GM12878 (cell line): ENCODE results near the gene CDK7. TPM values are rescaled to one million over a fixed set of nuclear protein-coding genes. Genes with fewer than 3 reads are reported as not detected.

Experiments used
- ATAC-seq: fragments of 200-7000 bp; cut with Tn5 transposase; 3 replicates; pipeline ENCODE4 v1.9.1; 2020; ENCODE audit warnings: mild to moderate bottlenecking, moderate library complexity
- BruUV-seq: library from RNA; stranded (reverse); fragments of 400-500 nt; replicated peaks from 2 replicates; lab custom pipeline; 2021; lab: Mats Ljungman, UMichigan
- CTCF ChIA-PET: fragments of 300-600 bp; sonication (Branson Sonifier 250); formaldehyde crosslinking; extraction: SDS; loops from one replicate; lab custom pipeline; 2021; ENCODE audit warnings: inconsistent platforms; lab: Yijun Ruan, JAX
- POLR2A ChIA-PET: fragments of 350-600 bp; formaldehyde crosslinking; extraction: SDS; loops from one replicate; lab custom pipeline; 2021; ENCODE audit warnings: inconsistent platforms; lab: Charles Lee
- RAD21 ChIA-PET: fragments of 300-600 bp; sonication (Branson Sonifier 250); formaldehyde crosslinking; loops from one replicate; lab custom pipeline; 2023; ENCODE audit warnings: antibody characterized with exemption; ENCODE audit not compliant: unreplicated experiment; lab: Charles Lee
- SMC1A ChIA-PET: fragments of 300-600 bp; sonication (Branson Sonifier 250); formaldehyde crosslinking; loops from one replicate; lab custom pipeline; 2023; ENCODE audit not compliant: unreplicated experiment, uncharacterized antibody; lab: Charles Lee
- DNase-seq: peaks from one replicate; pipeline ENCODE4 v3.0.0-alpha.2; 2011; ENCODE audit warnings: low read depth, low spot score
- FAIRE-seq: peaks from 3 replicates; lab custom pipeline; 2011; peaks lifted over from hg19 to GRCh38; lab: Jason Lieb, UNC
- H2AFZ ChIP-seq: 2 replicates; pipeline ENCODE4 v1.6.0; 2011; ENCODE audit warnings: low read depth, low read length, control low read depth; ENCODE audit not compliant: control insufficient read depth
- H3K27ac ChIP-seq: 2 replicates; pipeline ENCODE4 v1.5.1; 2011; ENCODE audit warnings: control low read depth; ENCODE audit not compliant: control insufficient read depth, insufficient read depth
- H3K27me3 ChIP-seq, 2 experiments: replicated peaks in 1 of 2; 2 replicates each; pipeline versions ENCODE4 v1.6.0 to v1.6.1; 2011; ENCODE audit warnings: low read length in 1 of 2; ENCODE audit not compliant: control insufficient read depth in 2 of 2, insufficient read depth in 2 of 2
- H3K36me3 ChIP-seq, 2 experiments: 2 replicates each; pipeline ENCODE4 v1.5.1; 2011; ENCODE audit warnings: low read length in 1 of 2; ENCODE audit not compliant: control insufficient read depth in 2 of 2, insufficient read depth in 2 of 2
- H3K4me1 ChIP-seq: 2 replicates; pipeline ENCODE4 v1.6.1; 2011; ENCODE audit warnings: mild to moderate bottlenecking, low read length, moderate library complexity, mixed read lengths; ENCODE audit not compliant: control insufficient read depth, insufficient read depth
- H3K4me2 ChIP-seq: 2 replicates; pipeline ENCODE4 v1.6.0; 2011; ENCODE audit warnings: control low read depth; ENCODE audit not compliant: control insufficient read depth, insufficient read depth
- H3K4me3 ChIP-seq: fragments of 200-600 bp; sonication (generic); 2 replicates; pipeline ENCODE4 v1.5.1; 2016
- H3K79me2 ChIP-seq: 2 replicates; pipeline ENCODE4 v1.6.0; 2011; ENCODE audit warnings: low read length; ENCODE audit not compliant: control insufficient read depth, insufficient read depth
- H3K9ac ChIP-seq: 2 replicates; pipeline ENCODE4 v1.8.0; 2011; ENCODE audit warnings: low read length, control low read depth, mixed read lengths; ENCODE audit not compliant: control insufficient read depth, insufficient read depth
- H3K9me3 ChIP-seq: replicated peaks from 3 replicates; pipeline ENCODE4 v1.5.1; 2011; ENCODE audit warnings: mild to moderate bottlenecking, low read length; ENCODE audit not compliant: control insufficient read depth, insufficient read depth
- H4K20me1 ChIP-seq: 2 replicates; pipeline ENCODE4 v1.6.0; 2011; ENCODE audit not compliant: control insufficient read depth, insufficient read depth
- CHD2 ChIP-seq: IDR thresholded peaks from 2 replicates; pipeline ENCODE4 v1.6.1; 2011; ENCODE audit warnings: low read depth, low read length, improper control_type of control experiment, borderline replicate concordance
- EGR1 ChIP-seq, 2 experiments: IDR thresholded peaks; 1 replicate in 1 of 2; 2 replicates in 1 of 2; pipeline ENCODE4 v1.6.1; 2011 to 2012; ENCODE audit warnings: low read depth in 2 of 2, low read length in 2 of 2, borderline replicate concordance in 1 of 2, mild to moderate bottlenecking in 1 of 2, moderate library complexity in 1 of 2
- ESRRA ChIP-seq: IDR thresholded peaks from 2 replicates; pipeline ENCODE4 v1.6.1; 2012; ENCODE audit warnings: mild to moderate bottlenecking, low read length, improper control_type of control experiment
- HCFC1 ChIP-seq: fragments of 150-350 bp; IDR thresholded peaks from 2 replicates; pipeline ENCODE4 v1.6.1; 2014; ENCODE audit warnings: low read length
- MTA3 ChIP-seq: IDR thresholded peaks from 2 replicates; pipeline ENCODE4 v1.6.1; 2012; ENCODE audit warnings: low read length, inconsistent platforms, borderline replicate concordance
- NFXL1 ChIP-seq: fragments of 450-650 bp; IDR thresholded peaks from 2 replicates; pipeline ENCODE4 v1.6.1; 2017; ENCODE audit warnings: antibody characterized with exemption, mild to moderate bottlenecking, borderline replicate concordance
- NR2F1 ChIP-seq: fragments of 450-650 bp; conservative IDR thresholded peaks from 2 replicates; pipeline ENCODE4 v1.6.1; 2017; ENCODE audit warnings: mild to moderate bottlenecking
- RAD51 ChIP-seq: fragments of 450-650 bp; IDR thresholded peaks from 2 replicates; pipeline ENCODE4 v1.6.1; 2016; ENCODE audit warnings: moderate library complexity, mild to moderate bottlenecking, inconsistent platforms
- RB1 ChIP-seq: fragments of 450-650 bp; formaldehyde crosslinking; IDR thresholded peaks from 2 replicates; pipeline ENCODE4 v1.6.1; 2017; ENCODE audit warnings: mild to moderate bottlenecking, borderline replicate concordance
- RELB ChIP-seq: fragments of 450-650 bp; IDR thresholded peaks from 2 replicates; pipeline ENCODE4 v1.6.1; 2017; ENCODE audit warnings: low read depth, mild to moderate bottlenecking, moderate library complexity
- RFX5 ChIP-seq: IDR thresholded peaks from 2 replicates; pipeline ENCODE4 v1.6.1; 2011; ENCODE audit warnings: low read depth, low read length, improper control_type of control experiment
- SIN3A ChIP-seq: IDR thresholded peaks from 2 replicates; pipeline ENCODE4 v1.6.1; 2012; ENCODE audit warnings: low read depth, low read length, improper control_type of control experiment
- SIX5 ChIP-seq: IDR thresholded peaks from 2 replicates; pipeline ENCODE4 v1.6.1; 2011; ENCODE audit warnings: mild to moderate bottlenecking, low read depth, low read length, moderate library complexity; ENCODE audit not compliant: severe bottlenecking
- SMARCA5 ChIP-seq: fragments of 450-650 bp; IDR thresholded peaks from 2 replicates; pipeline ENCODE4 v1.6.1; 2017; ENCODE audit warnings: mild to moderate bottlenecking
- YY1 ChIP-seq: IDR thresholded peaks from 2 replicates; pipeline ENCODE4 v1.6.1; 2011; ENCODE audit warnings: low read depth, mild to moderate bottlenecking, low read length
- ZBTB33 ChIP-seq: fragments of 450-650 bp; IDR thresholded peaks from 2 replicates; pipeline ENCODE4 v1.6.1; 2017; ENCODE audit warnings: mild to moderate bottlenecking
- WGBS: methylation state at CpG from one replicate; pipeline ENCODE4 v1.1.6; 2016; ENCODE audit warnings: low lambda C conversion rate; ENCODE audit not compliant: insufficient replicate concordance, insufficient coverage; ENCODE audit errors: missing lambda C conversion rate; 5-methylcytosine and 5-hydroxymethylcytosine counted together
- in situ Hi-C: fragments of 300-500 bp; cut with MboI; formaldehyde crosslinking; loops from 9 replicates; pipeline ENCODE4 v1.14.3; 2018; ENCODE audit warnings: mixed read lengths
- intact Hi-C: fragments of 100-400 bp; cut with micrococcal nuclease; formaldehyde crosslinking; loops from one replicate; pipeline ENCODE4 v1.14.2; 2022; ENCODE audit not compliant: unreplicated experiment
- polyA plus RNA-seq, 11 experiments: library from polyadenylated mRNA; depleted of rRNA in 4 of 11; unstranded in 6 of 11; stranded (reverse) in 5 of 11; fragments of >200 nt; fragmentation: Nextera tagmentation in 4 of 11; fragmentation: Illumina TruSeq in 1 of 11; extraction: Ambion mirVana in 4 of 11; extraction: Trizol in 1 of 11; gene quantifications; 1 replicate in 1 of 11; 2 replicates in 10 of 11; pipeline versions ENCODE4 v1.2.1 to v1.2.3, GENCODE V29; 2011 to 2016; ENCODE audit warnings: inconsistent platforms in 2 of 11, missing spikeins in 2 of 11, low read depth in 1 of 11
- total RNA-seq, 4 experiments: library from RNA; depleted of rRNA in 3 of 4; stranded (reverse); fragments of >200 nt in 3 of 4; fragmentation: Illumina TruSeq in 1 of 4; extraction: Trizol in 1 of 4; gene quantifications; 2 replicates each; pipeline versions ENCODE4 v1.2.1 to v1.2.3, GENCODE V29; 2013 to 2021
- TF ChIP-seq, protein P1 (sequence below): fragments of 450-650 bp; IDR thresholded peaks from 2 replicates; pipeline ENCODE4 v1.6.1; 2017; ENCODE audit warnings: antibody characterized with exemption, mild to moderate bottlenecking, moderate library complexity

CDK7 gene
- total and polyA plus RNA-seq, 10 of the 15 experiments (the other 5 are each of a cell fraction or from before 2014, with no cell fraction given): 26.0 to 93.9 (median 43.0) TPM

- DNase-seq: no peak
- intact Hi-C loops (no loop called here), in situ Hi-C loops (no loop called here)
- Histone ChIP-seq H3K4me1 (no peaks in the 10 kb centered on the region), H3K27ac (no peak overlapping the region), H3K9ac (no peak overlapping the region), H4K20me1 (no peaks in the 10 kb centered on the region), H3K79me2 (no peaks in the 10 kb centered on the region), H3K27me3 (no peaks in the 10 kb centered on the region), H3K4me2 (no peak overlapping the region), H3K4me3 (no peak overlapping the region), H3K9me3 (no peaks in the 10 kb centered on the region), H3K36me3 (0 out of 4 replicates have a peak, but pooled peaks cover 0 to 6% of the 10 kb centered on the region in 2 experiments), H2AFZ (no peak overlapping the region)
- SMC1A ChIA-PET: no interaction called here
- 70% methylated on average over 5 of the region's 5 CpGs for WGBS
- no peak for FAIRE-seq
- CTCF ChIA-PET: no interaction called here
- POLR2A ChIA-PET: interaction anchor here (0.5 to 0.6 kb wide), 2 partner anchors 50 to 66 kb away, joined by 3 read pairs; no protein-coding TSS in a partner anchor
- RAD21 ChIA-PET: no interaction called here
- BruUV-seq: no TSS peak
- ATAC-seq: no peak
- TF ChIP-seq RELB: no peak
- TF ChIP-seq RFX5: no peak
- no peak for TF ChIP-seq ESRRA
- no peak for TF ChIP-seq EGR1 (IDR thresholded peaks at IDR 0.05; ENCODE audit: borderline replicate concordance in 1 of 2, low read depth in 2 of 2, low read length in 2 of 2)
- no peak for TF ChIP-seq SIN3A
- no peak for TF ChIP-seq YY1
- TF ChIP-seq RB1: no peak
- no peak for TF ChIP-seq NR2F1
- no peak for TF ChIP-seq RAD51
- TF ChIP-seq, protein P1, sequence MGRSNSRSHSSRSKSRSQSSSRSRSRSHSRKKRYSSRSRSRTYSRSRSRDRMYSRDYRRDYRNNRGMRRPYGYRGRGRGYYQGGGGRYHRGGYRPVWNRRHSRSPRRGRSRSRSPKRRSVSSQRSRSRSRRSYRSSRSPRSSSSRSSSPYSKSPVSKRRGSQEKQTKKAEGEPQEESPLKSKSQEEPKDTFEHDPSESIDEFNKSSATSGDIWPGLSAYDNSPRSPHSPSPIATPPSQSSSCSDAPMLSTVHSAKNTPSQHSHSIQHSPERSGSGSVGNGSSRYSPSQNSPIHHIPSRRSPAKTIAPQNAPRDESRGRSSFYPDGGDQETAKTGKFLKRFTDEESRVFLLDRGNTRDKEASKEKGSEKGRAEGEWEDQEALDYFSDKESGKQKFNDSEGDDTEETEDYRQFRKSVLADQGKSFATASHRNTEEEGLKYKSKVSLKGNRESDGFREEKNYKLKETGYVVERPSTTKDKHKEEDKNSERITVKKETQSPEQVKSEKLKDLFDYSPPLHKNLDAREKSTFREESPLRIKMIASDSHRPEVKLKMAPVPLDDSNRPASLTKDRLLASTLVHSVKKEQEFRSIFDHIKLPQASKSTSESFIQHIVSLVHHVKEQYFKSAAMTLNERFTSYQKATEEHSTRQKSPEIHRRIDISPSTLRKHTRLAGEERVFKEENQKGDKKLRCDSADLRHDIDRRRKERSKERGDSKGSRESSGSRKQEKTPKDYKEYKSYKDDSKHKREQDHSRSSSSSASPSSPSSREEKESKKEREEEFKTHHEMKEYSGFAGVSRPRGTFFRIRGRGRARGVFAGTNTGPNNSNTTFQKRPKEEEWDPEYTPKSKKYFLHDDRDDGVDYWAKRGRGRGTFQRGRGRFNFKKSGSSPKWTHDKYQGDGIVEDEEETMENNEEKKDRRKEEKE: no peak
- TF ChIP-seq NFXL1: no peak
- TF ChIP-seq ZBTB33: no peak
- TF ChIP-seq CHD2: no peak
- TF ChIP-seq MTA3: no peak
- TF ChIP-seq HCFC1: no peak
- no peak for TF ChIP-seq SMARCA5
- no peak for TF ChIP-seq SIX5
Observed at GRCh38 chr5:69285448-69286116, 50.9 kb downstream of the CDK7 start.
